GM12801 (cell line): ENCODE results near the gene WSCD1.

Experiments
- TF ChIP-seq, protein P1 (sequence below): IDR thresholded peaks from one replicate; pipeline ENCODE4 v1.5.1; 2011; ENCODE audit warnings: control low read depth; ENCODE audit not compliant: insufficient read length; ENCODE audit errors: extremely low read depth

The WSCD1 gene

DNA sequence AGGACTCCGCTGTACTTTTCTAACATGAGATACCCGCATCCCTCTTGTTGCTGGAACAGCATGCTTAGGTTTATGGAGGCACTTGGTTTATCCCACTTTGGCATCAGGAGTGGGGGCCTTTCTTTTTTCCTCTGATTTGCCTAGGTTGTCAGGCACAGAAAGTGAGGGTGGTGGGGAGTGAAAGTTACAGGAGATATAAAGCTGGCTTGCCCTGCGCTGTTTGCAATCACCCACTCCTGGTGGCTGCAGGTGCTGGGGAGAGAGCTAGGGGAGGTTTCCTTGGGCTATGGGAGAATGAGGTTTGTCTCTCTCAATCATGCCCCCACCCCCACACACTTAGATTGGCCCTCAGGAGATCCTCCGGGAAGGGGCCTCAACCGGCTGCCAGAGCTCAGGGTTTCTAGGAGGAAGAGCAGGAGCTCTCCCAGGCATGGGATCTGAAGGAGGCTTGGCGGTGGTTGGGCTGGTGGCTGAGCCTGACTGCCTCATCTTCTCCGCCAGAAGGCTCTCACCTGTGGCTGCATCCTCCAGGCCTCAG lies 1.4 kb downstream of the WSCD1 start:
- TF ChIP-seq, protein P1, sequence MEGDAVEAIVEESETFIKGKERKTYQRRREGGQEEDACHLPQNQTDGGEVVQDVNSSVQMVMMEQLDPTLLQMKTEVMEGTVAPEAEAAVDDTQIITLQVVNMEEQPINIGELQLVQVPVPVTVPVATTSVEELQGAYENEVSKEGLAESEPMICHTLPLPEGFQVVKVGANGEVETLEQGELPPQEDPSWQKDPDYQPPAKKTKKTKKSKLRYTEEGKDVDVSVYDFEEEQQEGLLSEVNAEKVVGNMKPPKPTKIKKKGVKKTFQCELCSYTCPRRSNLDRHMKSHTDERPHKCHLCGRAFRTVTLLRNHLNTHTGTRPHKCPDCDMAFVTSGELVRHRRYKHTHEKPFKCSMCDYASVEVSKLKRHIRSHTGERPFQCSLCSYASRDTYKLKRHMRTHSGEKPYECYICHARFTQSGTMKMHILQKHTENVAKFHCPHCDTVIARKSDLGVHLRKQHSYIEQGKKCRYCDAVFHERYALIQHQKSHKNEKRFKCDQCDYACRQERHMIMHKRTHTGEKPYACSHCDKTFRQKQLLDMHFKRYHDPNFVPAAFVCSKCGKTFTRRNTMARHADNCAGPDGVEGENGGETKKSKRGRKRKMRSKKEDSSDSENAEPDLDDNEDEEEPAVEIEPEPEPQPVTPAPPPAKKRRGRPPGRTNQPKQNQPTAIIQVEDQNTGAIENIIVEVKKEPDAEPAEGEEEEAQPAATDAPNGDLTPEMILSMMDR, result no peak

DNA sequence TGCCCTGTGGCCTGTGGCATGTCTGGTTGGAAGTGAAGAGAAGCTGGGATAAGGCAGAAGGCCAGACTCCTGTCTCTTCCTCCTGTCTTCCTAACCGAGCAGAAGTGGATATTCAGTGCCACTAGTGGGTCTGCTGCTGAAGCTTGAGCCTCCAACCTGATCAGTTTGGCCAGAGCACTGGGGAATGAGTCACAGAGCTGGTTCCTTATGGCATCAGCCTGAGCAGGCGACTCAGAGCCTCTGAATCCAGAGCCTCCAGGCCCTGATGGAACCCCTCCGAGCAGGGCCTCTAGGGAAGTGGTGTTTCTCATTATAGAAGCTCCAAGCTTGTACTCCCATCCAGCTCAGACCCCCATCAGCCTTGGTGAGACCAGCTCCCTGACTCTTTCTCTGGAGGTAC lies 2.0 kb downstream of the WSCD1 start:
- TF ChIP-seq, protein P1, result no peak

DNA sequence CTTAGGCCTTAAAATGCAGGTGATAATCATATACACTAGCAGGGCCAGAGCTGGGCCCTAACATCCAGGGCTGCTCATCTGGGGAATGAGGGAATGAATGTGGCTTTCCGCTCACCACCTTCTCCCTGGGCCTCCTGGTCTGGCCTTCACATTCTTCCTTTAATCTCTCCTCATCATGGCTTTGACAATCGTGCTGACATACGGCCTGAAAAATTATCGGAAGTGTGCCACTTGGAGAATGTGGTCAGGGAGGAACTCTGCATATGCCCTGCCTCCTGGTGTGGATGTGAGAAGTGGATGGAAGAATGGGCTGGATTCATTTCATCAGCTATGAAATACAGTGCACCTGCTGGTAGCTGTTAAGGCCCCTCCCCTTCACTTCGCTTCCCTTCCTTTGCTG lies 2.4 kb downstream of the WSCD1 start:
- TF ChIP-seq, protein P1, result no peak

DNA sequence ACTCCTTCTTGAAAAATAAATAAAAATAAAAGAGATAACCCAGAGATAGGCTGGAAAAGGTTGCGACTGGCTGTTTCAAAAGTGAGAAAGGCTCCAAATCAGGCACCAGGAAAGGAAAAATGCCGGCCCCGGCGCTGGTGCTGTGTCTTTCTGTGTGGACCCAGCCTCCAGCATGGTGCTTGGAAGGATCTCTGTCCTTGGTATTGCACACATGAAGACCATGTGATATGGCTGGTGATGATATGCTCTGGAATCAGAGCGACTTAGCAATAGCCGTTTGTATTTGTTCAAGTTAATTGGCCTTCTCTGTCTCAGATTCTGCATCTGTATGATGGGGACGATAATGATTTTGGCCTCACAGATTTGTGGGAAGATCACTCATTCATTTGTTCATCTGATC lies 3.4 kb downstream of the WSCD1 start:
- TF ChIP-seq, protein P1, result no peak

DNA sequence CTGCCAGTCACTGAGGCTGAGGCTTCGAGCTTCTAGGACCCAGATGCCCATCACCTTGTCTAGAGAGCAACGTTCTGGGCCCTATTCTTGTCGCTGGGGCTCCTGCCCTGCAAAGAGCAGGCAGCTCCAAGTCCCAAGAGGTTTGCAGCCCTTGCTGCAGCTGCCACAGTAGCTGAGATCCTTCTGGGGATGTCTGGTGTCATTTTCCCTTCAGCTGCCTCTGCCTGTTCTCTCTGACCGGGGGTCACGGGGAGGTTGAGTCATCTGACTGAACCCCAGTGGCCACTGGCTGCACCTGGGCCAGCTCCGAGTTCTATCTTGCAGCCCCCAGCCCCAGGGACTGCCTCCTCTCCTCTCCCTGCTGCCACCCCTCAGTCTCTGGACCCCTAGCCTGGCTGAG lies 4.9 kb downstream of the WSCD1 start:
- TF ChIP-seq, protein P1, result no peak

DNA sequence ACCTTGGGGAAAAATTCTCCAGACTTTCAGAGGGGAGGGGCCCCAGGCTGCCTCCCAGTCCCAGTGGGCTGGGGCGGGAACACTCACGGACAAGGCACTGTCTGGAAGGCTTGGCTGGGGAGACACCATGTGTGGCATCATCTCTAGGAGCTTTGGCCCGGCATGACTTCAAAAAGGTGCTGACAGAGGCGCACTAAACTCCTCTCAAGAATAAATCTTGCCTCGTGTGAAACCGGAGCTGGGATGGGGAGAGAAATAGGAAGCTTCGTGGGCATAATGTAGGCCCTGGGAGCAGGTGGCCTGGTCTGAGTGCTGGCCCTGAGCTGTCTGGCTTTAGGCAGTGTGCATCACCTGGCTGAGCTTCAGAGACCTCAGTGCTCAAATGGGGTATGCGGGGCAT lies 5.7 kb downstream of the WSCD1 start:
- TF ChIP-seq, protein P1, result no peak

DNA sequence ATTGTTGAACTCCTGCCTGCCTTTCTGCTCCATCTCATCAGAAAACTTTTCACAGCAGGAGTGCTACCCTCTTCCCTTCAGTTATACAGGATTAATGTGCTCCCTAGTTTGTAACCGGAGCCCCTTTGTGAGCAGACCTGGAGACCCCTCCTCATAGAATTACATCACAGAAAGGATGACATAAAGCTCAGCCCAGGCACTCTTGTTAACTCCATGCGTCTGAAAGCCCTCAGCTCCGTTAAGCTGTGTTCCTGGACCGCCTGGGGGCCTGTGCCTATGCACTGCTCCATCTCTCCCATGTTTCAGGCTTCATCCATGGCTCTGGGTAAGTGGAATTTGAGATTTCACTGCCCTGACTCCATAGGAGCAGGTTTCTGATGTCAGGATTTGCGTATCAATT lies 7.6 kb downstream of the WSCD1 start:
- TF ChIP-seq, protein P1, result no peak
